ENCODE data around the gene SH3BP5L. TPM values are rescaled to one million over a fixed set of nuclear protein-coding genes. Genes with fewer than 3 reads are reported as not detected.
A peak's percentile ranks its signal among the peaks of the same experiment; 100 is the strongest.

The SH3BP5L gene
- total RNA-seq, 4 donors from 2014 or later = 16.8 to 24.6 (median 21.7) TPM

DNA sequence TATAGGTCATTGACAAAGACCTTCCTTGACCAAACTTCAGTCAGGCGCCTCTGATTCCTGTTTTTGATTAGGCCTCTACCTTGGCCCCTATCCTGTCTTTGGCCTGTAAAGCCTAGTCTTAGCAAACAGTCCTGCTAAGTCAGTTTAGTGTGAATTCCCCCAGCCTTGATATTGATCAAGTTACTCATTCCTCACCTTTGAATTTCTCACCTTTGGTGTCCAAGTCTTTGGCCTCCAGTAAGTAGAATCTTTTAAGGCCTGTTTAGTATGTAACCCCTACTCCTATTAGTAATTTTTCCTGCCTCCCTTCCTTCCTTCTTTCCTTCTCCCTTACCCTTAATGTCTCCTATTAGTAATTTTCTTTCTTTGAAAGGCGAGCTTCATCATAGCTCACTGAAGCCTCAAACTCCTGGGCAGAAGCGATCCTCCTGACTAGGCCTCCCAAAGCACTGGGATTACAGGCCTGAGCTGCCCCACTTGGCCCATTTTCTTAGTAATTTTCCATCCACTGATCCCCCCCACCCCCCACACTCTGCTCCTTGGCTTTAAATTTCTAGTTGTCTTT lies 46.2 kb upstream of the SH3BP5L start:
- Histone ChIP-seq H3K36me3 (no peaks in the 10 kb centered on the region), H3K27ac (peak overlapping the region in 2 of 4 donors; percentile 94 to 98), H3K27me3 (no peaks in the 10 kb centered on the region), H3K4me3 (no peak overlapping the region), H3K9me3 (no peaks in the 10 kb centered on the region), H3K4me1 (peaks cover 0 to 9% (median 0%) of the 10 kb centered on the region in 4 donors)
- no peak for DNase-seq (ENCODE audit: low spot score in 2 of 2)
- 97% methylated on average over 3 of the region's 3 CpGs for WGBS, 2 donors
- TF ChIP-seq POLR2A (IDR thresholded peaks at IDR 0.05) = no peak
- no peak for TF ChIP-seq EP300 (IDR thresholded peaks at IDR 0.05)
- TF ChIP-seq, protein P1, sequence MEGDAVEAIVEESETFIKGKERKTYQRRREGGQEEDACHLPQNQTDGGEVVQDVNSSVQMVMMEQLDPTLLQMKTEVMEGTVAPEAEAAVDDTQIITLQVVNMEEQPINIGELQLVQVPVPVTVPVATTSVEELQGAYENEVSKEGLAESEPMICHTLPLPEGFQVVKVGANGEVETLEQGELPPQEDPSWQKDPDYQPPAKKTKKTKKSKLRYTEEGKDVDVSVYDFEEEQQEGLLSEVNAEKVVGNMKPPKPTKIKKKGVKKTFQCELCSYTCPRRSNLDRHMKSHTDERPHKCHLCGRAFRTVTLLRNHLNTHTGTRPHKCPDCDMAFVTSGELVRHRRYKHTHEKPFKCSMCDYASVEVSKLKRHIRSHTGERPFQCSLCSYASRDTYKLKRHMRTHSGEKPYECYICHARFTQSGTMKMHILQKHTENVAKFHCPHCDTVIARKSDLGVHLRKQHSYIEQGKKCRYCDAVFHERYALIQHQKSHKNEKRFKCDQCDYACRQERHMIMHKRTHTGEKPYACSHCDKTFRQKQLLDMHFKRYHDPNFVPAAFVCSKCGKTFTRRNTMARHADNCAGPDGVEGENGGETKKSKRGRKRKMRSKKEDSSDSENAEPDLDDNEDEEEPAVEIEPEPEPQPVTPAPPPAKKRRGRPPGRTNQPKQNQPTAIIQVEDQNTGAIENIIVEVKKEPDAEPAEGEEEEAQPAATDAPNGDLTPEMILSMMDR (IDR thresholded peaks at IDR 0.05) = no peak

DNA sequence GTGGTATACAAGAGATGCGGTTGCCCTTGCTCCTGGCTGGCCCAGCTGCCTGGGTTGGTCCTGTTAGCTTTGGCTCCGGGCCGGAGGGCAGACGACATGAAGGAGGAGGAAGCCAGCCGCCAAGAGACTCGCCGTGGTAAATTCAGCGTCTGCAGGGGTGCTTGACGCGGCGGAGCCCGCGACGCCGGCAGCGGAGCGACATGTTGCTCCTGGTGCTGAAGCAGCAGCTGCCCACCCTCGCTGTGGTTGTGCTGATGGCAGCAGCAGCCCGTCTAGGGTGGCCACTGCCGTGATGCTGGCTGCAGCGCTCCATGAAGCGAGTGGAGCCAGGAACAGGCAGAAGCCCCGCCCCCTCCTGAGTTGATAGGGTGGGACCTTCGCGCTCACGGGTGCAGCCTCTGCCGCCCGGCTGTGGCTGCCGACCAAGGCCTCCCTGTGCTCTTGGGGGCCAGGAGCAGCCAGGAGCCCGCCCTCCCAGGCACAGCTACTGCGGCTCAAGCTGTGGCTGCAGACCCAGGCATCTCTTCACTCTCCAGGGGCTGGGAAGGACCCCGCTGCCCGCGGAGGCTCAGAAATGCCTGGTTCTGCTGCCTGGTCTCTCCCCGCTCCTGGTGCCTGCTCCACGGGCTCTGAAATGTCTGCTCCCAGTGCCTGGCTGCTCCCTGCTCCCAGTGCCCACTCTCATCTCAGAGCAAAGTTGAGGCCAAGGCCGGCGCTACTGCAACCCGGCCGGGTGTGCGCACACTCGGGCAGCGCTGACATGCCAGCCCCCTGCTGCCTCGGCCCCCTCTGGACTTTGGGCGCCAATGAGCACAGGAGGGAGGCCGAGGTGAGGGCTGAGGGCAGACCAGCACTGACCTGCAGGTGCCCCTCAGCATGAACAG lies 37.5 kb upstream of the SH3BP5L start:
- TF ChIP-seq POLR2A (IDR thresholded peaks at IDR 0.05) (peak in 1 of 2 donors; percentile 49), EP300 (IDR thresholded peaks at IDR 0.05) (peak in 1 of 2 donors; percentile 44)
- TF ChIP-seq, protein P1 (IDR thresholded peaks at IDR 0.05) = no peak

DNA sequence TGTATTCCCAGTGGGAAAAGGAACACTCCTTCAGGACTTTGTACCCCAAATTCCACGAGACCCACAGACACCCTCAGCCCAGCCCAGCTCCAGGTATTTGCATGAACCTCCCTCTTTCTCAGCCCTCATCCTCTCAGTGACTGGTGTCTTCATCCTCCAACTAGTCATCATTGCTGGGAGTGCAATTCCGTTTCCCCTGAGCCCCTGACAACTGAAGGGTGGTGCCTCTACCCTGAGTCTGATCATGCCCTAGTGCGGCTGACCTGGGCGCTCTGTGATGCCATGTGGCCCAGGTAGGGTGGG lies 36.9 kb upstream of the SH3BP5L start:
- TF ChIP-seq POLR2A (IDR thresholded peaks at IDR 0.05) = no peak
- no peak for TF ChIP-seq EP300 (IDR thresholded peaks at IDR 0.05)
- TF ChIP-seq, protein P1 (IDR thresholded peaks at IDR 0.05) = no peak

More for the DNA sequence above, 37.5 kb upstream of the SH3BP5L start:
- peak; percentile 87 to 89 for DNase-seq (ENCODE audit: low spot score in 2 of 2)
- H3K4me3 ChIP-seq = peak overlapping the region; percentile 43 to 67 (median 64)
- no peaks in the 10 kb centered on the region for H3K9me3 ChIP-seq
- WGBS, 2 donors = 2 to 6% methylated on average over 27 to 37 of the region's 46 CpGs
- no peaks in the 10 kb centered on the region for H3K36me3 ChIP-seq
- H3K27ac ChIP-seq = peak overlapping the region; percentile 23 to 84 (median 68)
- H3K4me1 ChIP-seq = peaks cover 0 to 30% (median 14%) of the 10 kb centered on the region in 4 donors
- no peaks in the 10 kb centered on the region for H3K27me3 ChIP-seq

DNA sequence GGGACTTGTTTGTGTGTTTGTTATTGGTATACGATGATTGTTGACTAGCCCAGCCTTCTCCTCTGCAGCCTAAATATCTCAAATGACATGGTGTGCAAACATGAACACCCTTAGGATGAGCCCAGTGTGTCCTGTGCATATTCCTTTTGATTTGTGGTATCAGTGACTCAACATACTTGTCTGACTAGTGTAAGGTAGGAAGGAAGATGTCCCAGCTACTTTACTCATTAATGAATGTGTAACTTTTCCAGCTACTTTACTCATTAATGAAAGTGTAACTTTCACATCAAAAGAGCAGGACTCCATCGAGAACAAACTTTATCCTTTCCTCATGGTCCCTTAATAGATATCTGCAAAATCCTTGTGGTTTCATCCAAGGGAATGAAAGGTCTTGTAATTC lies 35.9 kb upstream of the SH3BP5L start:
- TF ChIP-seq, protein P1 (IDR thresholded peaks at IDR 0.05) = no peak
- no peak for TF ChIP-seq POLR2A (IDR thresholded peaks at IDR 0.05)
- TF ChIP-seq EP300 (IDR thresholded peaks at IDR 0.05) = no peak
- WGBS, 2 donors = 93% methylated on average over 2 of the region's 2 CpGs
- no peak overlapping the region for H3K4me3 ChIP-seq
- DNase-seq (ENCODE audit: low spot score in 2 of 2) = no peak
- H3K27me3 ChIP-seq = no peaks in the 10 kb centered on the region
- H3K9me3 ChIP-seq = no peaks in the 10 kb centered on the region
- no peak overlapping the region for H3K27ac ChIP-seq
- no peaks in the 10 kb centered on the region for H3K36me3 ChIP-seq
- peaks cover 0 to 45% (median 24%) of the 10 kb centered on the region in 4 donors for H3K4me1 ChIP-seq

More for the DNA sequence above, 36.9 kb upstream of the SH3BP5L start:
- Histone ChIP-seq H3K4me1 (peaks cover 0 to 36% (median 18%) of the 10 kb centered on the region in 4 donors), H3K9me3 (no peaks in the 10 kb centered on the region), H3K27ac (peak overlapping the region in 3 of 4 donors; percentile 65 to 84 (median 70)), H3K36me3 (no peaks in the 10 kb centered on the region), H3K4me3 (peak overlapping the region; percentile 43 to 67 (median 64)), H3K27me3 (no peaks in the 10 kb centered on the region)
- DNase-seq (ENCODE audit: low spot score in 2 of 2) = no peak
- WGBS, 2 donors = 12 to 24% methylated on average over 4 of the region's 4 CpGs

DNA sequence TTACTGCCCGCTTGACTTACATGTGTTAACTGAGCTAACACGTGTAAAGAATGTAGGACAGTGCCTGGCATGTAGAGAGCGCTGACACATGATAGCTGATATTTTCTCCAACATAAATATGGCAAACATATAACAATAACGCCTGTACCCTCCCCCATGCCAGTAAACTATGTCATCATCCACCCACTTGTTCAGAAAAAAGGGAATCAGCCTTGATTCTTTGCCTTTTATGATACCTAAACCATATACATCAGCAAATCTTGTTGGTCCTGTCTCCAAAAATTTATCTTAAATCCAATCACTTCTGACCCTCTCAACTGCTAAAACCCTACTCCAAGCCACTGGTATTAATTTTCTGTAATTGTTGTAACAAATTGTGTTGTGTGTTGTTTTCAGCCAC lies 34.3 kb upstream of the SH3BP5L start:
- peaks cover 0 to 10% (median 0%) of the 10 kb centered on the region in 3 donors for H3K36me3 ChIP-seq
- H3K9me3 ChIP-seq = no peaks in the 10 kb centered on the region
- TF ChIP-seq POLR2A (IDR thresholded peaks at IDR 0.05) (no peak), EP300 (IDR thresholded peaks at IDR 0.05) (no peak)
- TF ChIP-seq, protein P1 (IDR thresholded peaks at IDR 0.05) = no peak
- WGBS, 2 donors = 92 to 93% methylated on average over 4 of the region's 4 CpGs
- no peak overlapping the region for H3K4me3 ChIP-seq
- no peak for DNase-seq (ENCODE audit: low spot score in 2 of 2)
- peaks cover 0 to 45% (median 24%) of the 10 kb centered on the region in 4 donors for H3K4me1 ChIP-seq
- no peaks in the 10 kb centered on the region for H3K27me3 ChIP-seq
- peak overlapping the region in 3 of 4 donors; percentile 89 to 97 (median 94) for H3K27ac ChIP-seq

Measured in tibial nerve (tissue), 4 donors.